Mammary epithelial cell (primary cell): ENCODE measurements around the gene GBX2.

Experiments
- EZH2 ChIP-seq: IDR thresholded peaks from 2 replicates; pipeline ENCODE4 v1.6.1; 2012; ENCODE audit warnings: low read length, inconsistent platforms, borderline replicate concordance
- TF ChIP-seq, protein P1 (sequence below), 2 donors: IDR thresholded peaks in 1 of 2; conservative IDR thresholded peaks in 1 of 2; 2 replicates each; pipeline ENCODE4 v1.5.1; 2011 to 2012; ENCODE audit warnings: inconsistent platforms in 2 of 2, low read length in 2 of 2, mild to moderate bottlenecking in 2 of 2, control low read depth in 1 of 2, low read depth in 1 of 2; ENCODE audit not compliant: insufficient read depth in 1 of 2; ENCODE audit errors: extremely low read depth in 1 of 2

DNA sequence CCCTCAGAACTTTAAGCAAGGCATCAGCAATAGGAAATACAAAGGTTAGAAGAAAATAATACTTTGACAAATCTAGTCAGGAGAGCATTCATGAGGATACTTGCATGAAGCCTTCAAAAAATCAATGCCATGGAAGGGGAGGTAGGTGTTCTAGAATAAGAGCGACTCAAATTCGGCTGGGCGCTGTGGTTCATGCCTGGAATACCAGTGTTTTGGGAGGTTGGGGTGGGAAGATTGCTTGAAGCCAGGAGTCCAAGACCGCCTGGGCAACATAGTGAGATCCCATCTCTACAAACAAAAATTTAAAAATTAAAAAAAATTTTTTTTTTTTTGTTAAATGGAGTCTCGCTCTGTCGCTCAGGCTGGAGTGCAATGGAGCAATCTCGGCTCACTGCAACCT, 21.8 kb downstream of the GBX2 start:
- TF ChIP-seq, protein P1, sequence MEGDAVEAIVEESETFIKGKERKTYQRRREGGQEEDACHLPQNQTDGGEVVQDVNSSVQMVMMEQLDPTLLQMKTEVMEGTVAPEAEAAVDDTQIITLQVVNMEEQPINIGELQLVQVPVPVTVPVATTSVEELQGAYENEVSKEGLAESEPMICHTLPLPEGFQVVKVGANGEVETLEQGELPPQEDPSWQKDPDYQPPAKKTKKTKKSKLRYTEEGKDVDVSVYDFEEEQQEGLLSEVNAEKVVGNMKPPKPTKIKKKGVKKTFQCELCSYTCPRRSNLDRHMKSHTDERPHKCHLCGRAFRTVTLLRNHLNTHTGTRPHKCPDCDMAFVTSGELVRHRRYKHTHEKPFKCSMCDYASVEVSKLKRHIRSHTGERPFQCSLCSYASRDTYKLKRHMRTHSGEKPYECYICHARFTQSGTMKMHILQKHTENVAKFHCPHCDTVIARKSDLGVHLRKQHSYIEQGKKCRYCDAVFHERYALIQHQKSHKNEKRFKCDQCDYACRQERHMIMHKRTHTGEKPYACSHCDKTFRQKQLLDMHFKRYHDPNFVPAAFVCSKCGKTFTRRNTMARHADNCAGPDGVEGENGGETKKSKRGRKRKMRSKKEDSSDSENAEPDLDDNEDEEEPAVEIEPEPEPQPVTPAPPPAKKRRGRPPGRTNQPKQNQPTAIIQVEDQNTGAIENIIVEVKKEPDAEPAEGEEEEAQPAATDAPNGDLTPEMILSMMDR (conservative IDR thresholded peaks at IDR 0.05 in 1 of 2, IDR thresholded peaks at IDR 0.05 in 1 of 2; ENCODE audit: extremely low read depth in 1 of 2, insufficient read depth in 1 of 2, low read depth in 1 of 2, low read length in 2 of 2) = no peak
- TF ChIP-seq EZH2 = no peak
